NCI-H774 (cell line): ENCODE data around the gene MEX3A.
"Not testable (repeated sequence)": the region's sequence is repeated elsewhere in the genome, so short reads cannot be mapped to it uniquely, and the experiment has no call there.

ENCODE experiments used
- DNase-seq: peaks from one replicate; lab custom pipeline; 2025; lab: John Stamatoyannopoulos, UW

The MEX3A gene, protein sequence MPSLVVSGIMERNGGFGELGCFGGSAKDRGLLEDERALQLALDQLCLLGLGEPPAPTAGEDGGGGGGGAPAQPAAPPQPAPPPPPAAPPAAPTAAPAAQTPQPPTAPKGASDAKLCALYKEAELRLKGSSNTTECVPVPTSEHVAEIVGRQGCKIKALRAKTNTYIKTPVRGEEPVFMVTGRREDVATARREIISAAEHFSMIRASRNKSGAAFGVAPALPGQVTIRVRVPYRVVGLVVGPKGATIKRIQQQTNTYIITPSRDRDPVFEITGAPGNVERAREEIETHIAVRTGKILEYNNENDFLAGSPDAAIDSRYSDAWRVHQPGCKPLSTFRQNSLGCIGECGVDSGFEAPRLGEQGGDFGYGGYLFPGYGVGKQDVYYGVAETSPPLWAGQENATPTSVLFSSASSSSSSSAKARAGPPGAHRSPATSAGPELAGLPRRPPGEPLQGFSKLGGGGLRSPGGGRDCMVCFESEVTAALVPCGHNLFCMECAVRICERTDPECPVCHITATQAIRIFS

GRCh38 chr1:156082309-156083091 lies at the start of gene MEX3A:
TSS of gene MEX3A (minus strand) at chr1:156082465. CDS start at chr1:156081998, 467 bp downstream.
- DNase-seq, result peak; percentile 74

DNA sequence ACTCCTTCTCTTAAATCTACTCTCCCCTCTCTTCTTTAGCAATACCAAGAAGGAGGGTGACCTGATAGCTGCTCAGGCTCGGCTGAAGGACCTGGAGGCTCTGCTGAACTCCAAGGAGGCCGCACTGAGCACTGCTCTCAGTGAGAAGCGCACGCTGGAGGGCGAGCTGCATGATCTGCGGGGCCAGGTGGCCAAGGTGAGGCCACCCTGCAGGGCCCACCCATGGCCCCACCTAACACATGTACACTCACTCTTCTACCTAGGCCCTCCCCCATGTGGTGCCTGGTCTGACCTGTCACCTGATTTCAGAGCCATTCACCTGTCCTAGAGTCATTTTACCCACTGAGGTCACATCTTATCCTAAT lies 48.3 kb upstream of the MEX3A start:
- DNase-seq, result no peak

GRCh38 chr1:156129687-156130577 lies 47.7 kb upstream of the MEX3A start:
- peak; percentile 33 for DNase-seq

DNA sequence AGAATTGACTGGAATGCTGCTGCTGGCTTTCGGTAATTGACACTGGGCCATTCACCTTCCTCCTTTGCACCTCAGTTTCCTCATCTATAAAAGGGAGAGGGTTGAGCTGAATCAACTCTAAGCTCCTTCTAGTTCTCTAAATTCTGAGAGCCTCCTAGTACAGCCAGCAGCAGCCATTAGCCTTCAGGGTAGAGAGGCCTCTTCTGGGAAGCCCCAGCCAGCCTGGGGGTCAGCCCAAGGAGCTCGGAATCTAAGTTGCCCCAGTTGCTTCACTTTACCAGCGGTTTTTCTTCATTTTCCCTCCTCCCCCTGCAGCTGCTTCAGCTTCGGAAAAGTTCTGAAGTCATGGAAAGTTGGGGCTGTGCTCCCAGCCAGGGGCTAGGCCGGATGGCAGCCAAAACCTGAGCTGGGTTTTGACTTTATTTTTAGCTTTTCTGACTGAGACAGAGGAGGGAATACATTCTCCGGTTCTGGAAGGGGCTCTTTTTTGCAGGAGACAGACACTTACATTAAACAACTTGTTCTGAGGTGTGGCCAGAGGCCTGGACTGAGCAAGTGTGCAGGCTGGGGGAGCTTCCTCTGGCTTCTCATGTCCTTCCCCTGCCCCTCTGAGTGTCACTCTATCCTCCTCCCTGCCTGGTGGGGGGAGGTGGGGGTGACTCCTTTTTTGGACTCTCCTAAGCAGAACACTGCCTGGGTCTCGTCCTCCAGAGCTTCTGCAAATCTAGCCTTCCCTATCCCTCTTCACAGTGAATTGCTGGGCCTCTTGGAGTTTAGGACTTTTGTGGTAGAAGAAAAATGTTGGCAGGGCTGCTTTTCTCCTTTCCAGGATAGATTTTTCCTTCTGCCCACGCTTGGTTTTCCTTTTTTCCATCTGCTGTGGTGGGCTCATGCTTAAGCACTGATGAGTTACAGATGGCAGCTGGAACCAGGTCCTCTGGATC lies 46.7 kb upstream of the MEX3A start:
- no peak for DNase-seq

- no peak for DNase-seq
These were observed 46.0 kb upstream of the MEX3A start for GRCh38 chr1:156128308-156128653.

DNA sequence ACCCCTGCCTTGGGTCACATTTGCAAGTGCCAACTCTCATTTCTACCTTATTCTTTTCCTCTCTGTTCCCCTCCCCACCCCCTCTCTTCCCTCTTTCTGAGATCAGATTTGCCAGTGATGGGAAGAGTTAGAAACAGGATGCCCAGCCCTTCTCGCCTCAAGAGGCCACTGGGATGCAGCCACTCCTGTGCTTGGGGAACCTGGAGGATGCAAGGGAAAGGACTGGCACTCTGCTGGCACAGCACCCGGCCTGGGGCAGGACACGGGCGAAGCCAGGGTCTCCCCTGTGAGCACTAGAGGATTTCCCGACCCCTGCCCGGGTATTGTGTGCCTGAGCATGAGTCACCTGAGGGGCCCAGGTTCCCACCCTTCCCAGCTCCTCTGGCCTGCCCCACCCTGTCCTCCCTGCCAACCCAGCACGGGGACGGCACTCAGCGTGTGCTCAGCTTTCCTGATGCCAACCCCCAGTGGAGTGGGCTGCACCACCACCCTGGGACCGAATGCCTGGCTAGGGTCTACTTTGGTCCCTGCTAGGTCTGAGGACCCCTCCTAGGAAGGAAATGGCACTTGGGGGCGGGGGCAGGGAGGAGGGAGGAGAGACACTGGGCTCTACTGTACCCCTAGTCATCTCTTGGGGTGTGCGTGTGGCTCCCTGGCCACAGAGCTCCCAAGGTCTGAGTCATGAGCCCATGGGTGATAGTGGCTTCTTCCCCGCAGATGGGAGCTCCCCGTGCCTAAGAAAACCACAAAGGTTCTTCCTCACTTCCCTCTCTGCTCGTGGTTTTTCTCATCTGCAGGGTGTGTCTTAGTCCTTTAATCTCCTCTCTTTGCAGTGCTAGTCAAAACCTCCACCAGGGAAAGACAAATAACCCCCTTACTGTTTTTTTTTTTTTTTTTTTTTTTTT lies 44.6 kb upstream of the MEX3A start:
- DNase-seq, result no peak

- DNase-seq, result no peak
These were observed 43.9 kb upstream of the MEX3A start for GRCh38 chr1:156126043-156126629.

- DNase-seq, result not testable (repeated sequence)
These were observed 43.3 kb upstream of the MEX3A start for GRCh38 chr1:156125544-156125943.

GRCh38 chr1:156124557-156125483 lies 42.6 kb upstream of the MEX3A start:
- no peak for DNase-seq

- peak; percentile 90 for DNase-seq
These were observed 41.3 kb upstream of the MEX3A start for GRCh38 chr1:156123356-156124196.

GRCh38 chr1:156122519-156123355 lies 40.5 kb upstream of the MEX3A start:
- peak; percentile 27 for DNase-seq

DNA sequence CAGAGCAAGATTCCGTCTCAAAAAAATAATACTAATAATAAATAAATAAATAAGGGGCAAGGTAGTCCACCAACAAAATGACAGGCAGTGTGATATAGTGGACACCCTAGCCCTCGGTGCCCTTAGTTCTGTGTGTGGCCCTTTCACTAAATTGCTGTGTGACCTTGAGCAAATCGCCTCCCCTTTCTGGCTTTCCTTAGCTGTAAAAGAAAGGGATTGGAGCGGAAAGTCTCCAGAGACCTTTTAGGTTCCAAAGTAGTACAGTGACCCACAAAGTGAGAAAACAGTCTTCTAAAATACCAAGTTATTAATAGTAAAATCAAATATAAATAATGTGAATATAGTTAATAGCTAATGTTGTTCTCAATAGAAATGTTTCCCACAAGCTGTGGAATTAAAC lies 39.8 kb upstream of the MEX3A start:
- no peak for DNase-seq

GRCh38 chr1:156121457-156121856 lies 39.2 kb upstream of the MEX3A start:
- DNase-seq, result no peak

GRCh38 chr1:156121005-156121404 lies 38.7 kb upstream of the MEX3A start:
- DNase-seq, result not testable (repeated sequence)

DNA sequence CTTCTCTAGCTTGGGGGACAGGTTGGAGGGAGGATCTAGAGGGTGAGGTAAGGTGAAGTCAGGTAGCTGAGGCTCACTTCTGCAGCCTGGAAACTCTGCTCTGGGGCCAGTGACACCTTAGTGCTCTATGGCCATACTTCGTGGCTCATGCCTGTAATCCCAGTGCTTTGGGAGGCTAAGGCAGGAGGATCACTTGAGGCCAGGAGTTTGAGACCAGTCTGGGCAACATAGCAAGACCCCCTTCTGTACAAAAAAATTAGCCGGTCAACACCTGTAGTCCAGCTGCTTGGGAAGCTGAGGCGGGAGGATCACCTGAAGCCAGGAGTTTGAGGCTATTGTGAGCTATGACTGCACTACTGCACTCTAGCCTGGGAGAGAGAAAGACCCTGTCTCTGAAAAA lies 38.1 kb upstream of the MEX3A start:
- DNase-seq, result no peak

GRCh38 chr1:156119503-156120209 lies 37.4 kb upstream of the MEX3A start:
- no peak for DNase-seq
